ENCODE measurements around the gene FOXP1.

- TF ChIP-seq POLR2AphosphoS5 (IDR thresholded peaks at IDR 0.05; ENCODE audit: low read depth, low read length), result no peak
- TF ChIP-seq POLR2A (IDR thresholded peaks at IDR 0.05; ENCODE audit: low read depth, low read length), result no peak
- TF ChIP-seq TAF1 (IDR thresholded peaks at IDR 0.05; ENCODE audit: low read depth, low read length), result no peak
- no peak for TF ChIP-seq SPI1 (IDR thresholded peaks at IDR 0.05; ENCODE audit: low read depth, low read length)
- TF ChIP-seq POU2F2 (IDR thresholded peaks at IDR 0.05; ENCODE audit: low read depth, low read length), result no peak
These were observed 369.5 kb downstream of the FOXP1 start for GRCh38 chr3:71214016-71214415.
